ENCODE measurements around the gene IGSF1. TPM values are rescaled to one million over a fixed set of nuclear protein-coding genes. Genes with fewer than 3 reads are reported as not detected.

Gene IGSF1
- total RNA-seq, 1 experiment from 2014 or later = 0.79 TPM

- no peak for TF ChIP-seq TCF7L2 (IDR thresholded peaks at IDR 0.05; ENCODE audit: borderline replicate concordance, extremely low read depth, insufficient read depth, insufficient read length)
- no peak for TF ChIP-seq FOSL1 (IDR thresholded peaks at IDR 0.05; ENCODE audit: low read depth)
- no peak for TF ChIP-seq JUND (IDR thresholded peaks at IDR 0.05)
- no peak for TF ChIP-seq EGR1 (IDR thresholded peaks at IDR 0.05; ENCODE audit: low read depth)
Observed at GRCh38 chrX:131330735-131331134, 41.6 kb upstream of the IGSF1 start (continued).

- no peak overlapping the region for H3K4me3 ChIP-seq (replicated peaks in 1 of 2; ENCODE audit: low read depth in 1 of 2, low read length in 2 of 2)
- no TSS peak for BruUV-seq (replicated peaks)
- ChIA-PET POLR2A (no interaction called here), RAD21 (ENCODE audit: low non-redundant PET in 1 of 2, low total read pairs in 2 of 2, uncharacterized antibody in 2 of 2, unreplicated experiment in 2 of 2) (no interaction called here), CTCF (no interaction called here)
- no peaks in the 10 kb centered on the region for H4K20me1 ChIP-seq (ENCODE audit: insufficient read depth)
- no peaks in the 10 kb centered on the region for H3K27me3 ChIP-seq (ENCODE audit: insufficient read depth, low read length)
- H3K4me1 ChIP-seq (ENCODE audit: control insufficient read depth in 1 of 2, insufficient read depth in 2 of 2, low read length in 2 of 2) = no peaks in the 10 kb centered on the region
- no peaks in the 10 kb centered on the region for H3K9me2 ChIP-seq (ENCODE audit: insufficient read depth)
- H3K9me3 ChIP-seq (ENCODE audit: control insufficient read depth in 1 of 2, insufficient read depth in 1 of 2, low read depth in 1 of 2, low read length in 2 of 2) = no peaks in the 10 kb centered on the region
- ATAC-seq (no peak), DNase-seq (ENCODE audit: low read depth, low spot score) (no peak)
- no peak overlapping the region for H3K27ac ChIP-seq (ENCODE audit: low read depth, low read length)
- no peak overlapping the region for H3K4me2 ChIP-seq (ENCODE audit: low read length)
- H3K79me2 ChIP-seq (ENCODE audit: insufficient read depth, low read length) = no peaks in the 10 kb centered on the region
- no peak overlapping the region for H2AFZ ChIP-seq (ENCODE audit: low read depth, low read length, poor library complexity, severe bottlenecking)
- intact Hi-C loops (cut with micrococcal nuclease) = no loop called here
- no peak for TF ChIP-seq FOSL1 (IDR thresholded peaks at IDR 0.05; ENCODE audit: low read depth)
- no peak for TF ChIP-seq SP1 (IDR thresholded peaks at IDR 0.05; ENCODE audit: low read depth)
- no peak for TF ChIP-seq ZNF274 (IDR thresholded peaks at IDR 0.05; ENCODE audit: low read depth, low read length)
- no peak for TF ChIP-seq RAD21 (IDR thresholded peaks at IDR 0.05; ENCODE audit: low read depth)
- TF ChIP-seq ZBTB33 (IDR thresholded peaks at IDR 0.05; ENCODE audit: extremely low read depth, insufficient replicate concordance, low read length) = no peak
- TF ChIP-seq POLR2A (IDR thresholded peaks at IDR 0.05; ENCODE audit: borderline replicate concordance, extremely low read depth, insufficient read depth, insufficient read length) = no peak
- TF ChIP-seq ELF1 (IDR thresholded peaks at IDR 0.05; ENCODE audit: borderline replicate concordance, low read depth) = no peak
- no peak for TF ChIP-seq CTCF (IDR thresholded peaks at IDR 0.05 in 2 of 3, conservative IDR thresholded peaks at IDR 0.05 in 1 of 3; ENCODE audit: borderline replicate concordance in 1 of 3, insufficient read depth in 1 of 3, low read depth in 2 of 3, low read length in 2 of 3)
- TF ChIP-seq EGR1 (IDR thresholded peaks at IDR 0.05; ENCODE audit: low read depth) = no peak
- TF ChIP-seq REST (IDR thresholded peaks at IDR 0.05; ENCODE audit: low read depth) = no peak
- TF ChIP-seq EZH2phosphoT487 (IDR thresholded peaks at IDR 0.05; ENCODE audit: borderline replicate concordance) = no peak
- TF ChIP-seq SRF (IDR thresholded peaks at IDR 0.05; ENCODE audit: low read depth) = no peak
- TF ChIP-seq MAX (IDR thresholded peaks at IDR 0.05) = no peak
- no peak for TF ChIP-seq YY1 (IDR thresholded peaks at IDR 0.05; ENCODE audit: extremely low read depth, insufficient replicate concordance, low read depth, low read length)
- no peak for TF ChIP-seq POLR2AphosphoS5 (IDR thresholded peaks at IDR 0.05; ENCODE audit: low read depth, low read length)
- H3K9ac ChIP-seq (ENCODE audit: low read length) = no peak overlapping the region
- no peaks in the 10 kb centered on the region for H3K36me3 ChIP-seq (ENCODE audit: control insufficient read depth in 1 of 2, insufficient read depth in 2 of 2, low read length in 2 of 2)
Observed at GRCh38 chrX:131322651-131323050, 33.5 kb upstream of the IGSF1 start.
